ENCODE data around the gene RSPH1.

Gene RSPH1

GRCh38 chr21:42448686-42449085 lies 47.3 kb downstream of the RSPH1 start:
- DNase-seq (ENCODE audit: low read depth in 3 of 3): no peak

DNA sequence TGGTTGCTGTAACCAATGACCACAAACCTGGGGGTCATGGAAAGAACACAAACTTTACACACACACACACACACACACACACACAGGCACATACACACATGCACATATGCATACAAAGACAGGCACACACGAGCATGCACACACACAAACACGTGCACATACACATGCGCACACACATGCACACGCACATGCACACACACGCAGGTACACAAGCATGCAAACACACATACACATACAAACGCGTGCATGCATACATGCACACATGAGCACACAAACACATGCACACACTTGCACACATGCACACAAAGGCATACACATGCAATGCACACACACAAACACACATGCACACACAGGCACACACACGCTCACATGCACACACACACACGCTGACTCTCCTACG lies 48.3 kb downstream of the RSPH1 start:
- DNase-seq (ENCODE audit: low read depth in 3 of 3): no peak

GRCh38 chr21:42447182-42447581 lies 48.8 kb downstream of the RSPH1 start:
- DNase-seq (ENCODE audit: low read depth in 3 of 3): no peak

DNA sequence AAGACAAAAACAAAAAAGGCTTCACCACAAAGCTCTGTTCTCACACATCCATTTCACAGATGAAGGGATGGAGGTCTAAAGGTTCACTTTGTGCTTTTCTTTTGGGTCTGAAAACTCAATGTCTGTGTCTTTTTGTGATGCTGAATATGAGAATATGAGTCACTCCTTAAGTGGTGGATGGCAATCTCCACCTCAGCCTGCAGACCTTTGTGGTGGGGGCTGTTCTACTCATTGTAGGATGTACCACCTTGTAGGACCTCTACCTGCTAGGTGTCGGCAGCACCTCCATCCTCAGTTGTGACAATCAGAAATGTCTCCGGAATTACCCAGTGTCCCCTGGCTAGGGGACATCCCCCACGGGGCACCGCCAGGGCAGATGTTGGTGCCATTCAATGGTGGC lies 49.5 kb downstream of the RSPH1 start:
- no peak for DNase-seq (ENCODE audit: low read depth in 3 of 3)

GRCh38 chr21:42445311-42445710 lies 50.7 kb downstream of the RSPH1 start:
- no peak for DNase-seq (ENCODE audit: low read depth in 3 of 3)

DNA sequence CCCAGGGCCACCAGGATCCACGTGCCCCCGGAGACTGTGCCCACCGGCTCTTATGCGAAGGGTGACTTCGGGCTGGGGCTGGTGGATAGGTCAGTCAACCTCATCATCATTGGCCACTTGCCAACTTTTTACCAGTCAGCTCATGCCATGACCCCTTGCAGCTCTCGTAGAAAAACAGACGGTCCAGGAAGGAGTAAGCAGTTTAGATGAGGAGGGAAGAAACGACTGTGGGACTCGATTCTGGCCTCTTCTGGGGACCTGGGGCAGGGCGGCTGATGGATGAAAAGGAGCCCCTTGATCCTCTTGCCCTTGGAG lies 51.3 kb downstream of the RSPH1 start:
- no peak for DNase-seq (ENCODE audit: low read depth in 3 of 3)

- DNase-seq (ENCODE audit: low read depth in 3 of 3): no peak
These were observed 51.9 kb downstream of the RSPH1 start for GRCh38 chr21:42443876-42444744.

- DNase-seq (ENCODE audit: low read depth in 3 of 3): no peak
These were observed 52.7 kb downstream of the RSPH1 start for GRCh38 chr21:42443181-42443785.

- DNase-seq (ENCODE audit: low read depth in 3 of 3): no peak
These were observed 54.1 kb downstream of the RSPH1 start for GRCh38 chr21:42441963-42442362.

DNA sequence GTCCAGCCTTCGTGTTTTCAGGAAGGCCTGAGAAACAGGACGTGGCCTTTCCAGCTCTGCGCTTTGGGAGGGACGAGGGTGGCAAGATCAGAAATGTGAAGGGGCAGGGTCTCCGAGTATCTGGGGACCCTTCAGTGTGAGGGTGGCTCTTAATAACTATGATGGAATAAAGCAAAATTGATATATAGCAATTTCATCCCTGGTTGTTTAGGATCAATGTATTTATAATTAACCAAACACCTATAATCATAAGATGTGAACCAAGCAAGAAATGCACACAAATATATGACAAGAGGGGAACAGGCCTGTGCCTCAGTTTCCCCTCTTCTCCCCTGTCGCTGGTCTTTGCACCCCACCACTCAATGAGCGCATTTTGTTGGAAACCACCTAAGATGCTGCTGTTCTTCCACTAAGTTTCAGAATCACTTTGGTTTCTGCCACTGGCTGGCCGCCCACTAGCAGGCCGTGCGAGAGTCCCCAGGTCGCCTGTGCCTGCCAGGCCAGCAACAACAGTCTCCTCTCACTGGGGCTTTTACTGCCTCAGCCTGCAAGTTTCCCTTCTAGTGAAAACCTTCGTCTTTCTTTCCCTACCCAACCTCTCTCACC lies 55.7 kb downstream of the RSPH1 start:
- DNase-seq (ENCODE audit: low read depth in 3 of 3): no peak

GRCh38 chr21:42439284-42440186 lies 56.5 kb downstream of the RSPH1 start:
- DNase-seq (ENCODE audit: low read depth in 3 of 3): no peak

DNA sequence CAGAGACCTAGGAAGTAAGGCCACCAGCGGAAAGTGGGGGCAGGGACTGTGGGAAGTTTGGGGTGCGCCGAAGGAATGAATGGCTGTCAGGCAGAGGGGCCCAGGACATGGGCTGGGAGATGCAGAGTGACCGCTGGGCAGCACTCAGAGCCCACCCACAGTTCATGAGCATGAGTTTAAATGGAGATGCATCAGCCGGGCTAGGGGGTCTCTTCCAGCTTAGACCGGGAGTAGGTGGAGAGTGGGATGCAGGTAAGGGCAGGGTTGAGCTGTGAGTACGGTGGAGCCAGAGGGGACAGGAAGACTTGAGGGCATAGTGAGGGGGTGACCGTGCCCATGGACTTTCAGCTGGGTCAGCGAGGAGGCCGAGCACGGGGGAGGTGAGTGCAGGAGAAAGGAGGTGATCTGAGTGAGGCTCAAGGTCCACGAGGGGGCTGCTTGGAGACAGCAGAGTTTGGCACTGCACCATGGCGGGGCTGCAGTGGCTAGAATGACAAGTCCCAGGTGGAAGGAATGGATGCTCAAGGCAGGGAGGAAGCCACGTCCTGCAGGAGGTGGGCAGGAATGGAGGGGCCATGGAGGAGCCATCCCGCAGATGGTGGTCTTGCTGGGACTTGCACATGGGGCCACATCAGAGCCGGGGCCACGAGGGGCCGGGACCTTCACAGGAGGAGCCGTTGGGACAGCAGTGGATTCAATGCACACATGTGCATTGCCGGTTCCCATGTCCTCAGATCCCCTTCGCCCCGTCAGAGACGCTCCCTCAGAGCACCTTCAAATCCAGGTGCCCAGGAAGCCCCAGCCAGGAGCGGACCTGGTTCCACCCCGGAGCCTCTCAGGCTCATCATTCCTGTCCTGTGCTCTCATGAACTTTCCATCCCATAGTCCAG lies 57.5 kb downstream of the RSPH1 start:
- no peak for DNase-seq (ENCODE audit: low read depth in 3 of 3)

GRCh38 chr21:42437786-42438185 lies 58.2 kb downstream of the RSPH1 start:
- no peak for DNase-seq (ENCODE audit: low read depth in 3 of 3)

DNA sequence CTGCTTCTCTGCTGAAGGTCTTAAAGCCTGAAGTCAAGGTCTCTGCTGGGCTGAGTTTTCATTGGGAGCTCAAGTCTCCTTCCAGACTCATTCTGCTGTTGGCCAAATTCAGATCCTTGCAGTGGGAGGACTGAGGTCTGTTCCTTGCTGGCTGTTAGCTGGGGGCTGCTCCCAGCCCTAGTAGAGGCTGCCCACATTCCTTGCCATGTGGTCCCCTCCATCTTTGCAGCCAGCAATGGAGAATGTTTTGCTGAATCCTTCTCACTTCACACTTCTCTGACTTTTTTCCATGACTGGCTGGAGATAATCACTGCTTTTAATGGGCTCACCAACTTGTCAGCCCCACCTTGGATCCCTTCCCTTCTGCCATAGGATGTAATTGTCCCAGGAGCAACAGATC lies 59.1 kb downstream of the RSPH1 start:
- DNase-seq (ENCODE audit: low read depth in 3 of 3): no peak

DNA sequence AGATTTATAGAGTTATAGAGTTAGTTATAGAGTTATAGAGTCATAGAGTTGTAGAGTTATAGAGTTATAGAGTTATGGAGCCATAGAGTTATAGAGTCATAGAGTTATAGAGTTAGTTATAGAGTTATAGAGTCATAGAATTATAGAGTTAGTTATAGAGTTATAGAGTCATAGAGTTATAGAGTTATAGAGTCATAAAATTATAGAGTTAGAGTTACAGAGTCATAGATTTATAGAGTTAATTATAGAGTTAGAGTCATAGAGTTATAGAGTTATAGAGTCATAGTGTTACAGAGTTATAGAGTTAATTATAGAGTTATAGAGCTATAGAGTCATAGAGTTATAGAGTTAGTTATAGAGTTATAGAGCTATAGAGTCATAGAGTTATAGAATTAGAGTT lies 60.2 kb downstream of the RSPH1 start:
- no peak for DNase-seq (ENCODE audit: low read depth in 3 of 3)

GRCh38 chr21:42435401-42435800 lies 60.6 kb downstream of the RSPH1 start:
- DNase-seq (ENCODE audit: low read depth in 3 of 3): no peak

DNA sequence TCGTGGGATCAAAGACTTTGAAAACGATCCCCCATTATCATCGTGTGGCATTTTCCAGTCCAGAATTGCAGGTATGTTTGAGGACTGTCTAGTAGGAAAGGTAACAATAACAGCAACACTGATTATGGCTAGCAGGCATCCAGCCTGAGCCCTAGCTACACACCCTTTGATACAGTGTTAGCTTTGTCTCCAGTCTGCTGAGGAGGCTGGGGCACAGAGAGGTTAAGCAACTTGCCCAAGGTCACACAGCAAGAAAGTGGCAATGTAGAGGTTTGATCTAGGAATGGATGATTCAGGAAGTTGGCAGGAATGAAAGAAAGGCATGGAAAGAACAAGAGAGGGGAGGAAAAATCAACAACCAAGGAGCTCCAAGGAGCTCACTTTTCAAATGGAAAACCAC lies 61.1 kb downstream of the RSPH1 start:
- DNase-seq (ENCODE audit: low read depth in 3 of 3): no peak

- DNase-seq (ENCODE audit: low read depth in 3 of 3): no peak
These were observed 62.0 kb downstream of the RSPH1 start for GRCh38 chr21:42433946-42434551.

DNA sequence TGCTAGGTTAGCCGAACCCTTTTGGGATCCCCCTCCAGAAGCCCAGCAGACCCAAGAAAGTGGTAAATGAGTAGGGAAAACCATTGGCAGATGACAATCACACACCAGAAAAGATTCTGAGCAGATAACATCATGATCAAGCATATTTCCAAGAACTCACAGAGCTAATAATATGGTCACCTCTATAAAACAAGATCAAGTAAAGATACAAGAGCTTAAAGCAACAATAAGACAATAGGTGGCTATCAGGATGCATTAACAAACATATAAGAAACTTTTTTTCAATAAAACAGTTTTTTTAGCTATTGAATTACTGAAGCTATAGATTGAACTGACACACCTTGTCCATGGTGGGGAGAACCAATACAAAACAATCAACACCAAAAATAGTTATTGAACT lies 63.3 kb downstream of the RSPH1 start:
- DNase-seq (ENCODE audit: low read depth in 3 of 3): no peak

- DNase-seq (ENCODE audit: low read depth in 3 of 3): no peak
These were observed 64.8 kb downstream of the RSPH1 start for GRCh38 chr21:42431196-42431595.

GRCh38 chr21:42430521-42430920 lies 65.5 kb downstream of the RSPH1 start:
- DNase-seq (ENCODE audit: low read depth in 3 of 3): no peak

Measured in stimulated activated CD4-positive, alpha-beta T cell treated with anti-CD3 and anti-CD28 coated beads, TNF-alpha, amount 100 ng/mL, for 48 hours (primary cell).